GM12801 (cell line): ENCODE data around the gene PP2D1.

Experiments
- TF ChIP-seq, protein P1 (sequence below): IDR thresholded peaks from one replicate; pipeline ENCODE4 v1.5.1; 2011; ENCODE audit warnings: control low read depth; ENCODE audit not compliant: insufficient read length; ENCODE audit errors: extremely low read depth

PP2D1 gene

DNA sequence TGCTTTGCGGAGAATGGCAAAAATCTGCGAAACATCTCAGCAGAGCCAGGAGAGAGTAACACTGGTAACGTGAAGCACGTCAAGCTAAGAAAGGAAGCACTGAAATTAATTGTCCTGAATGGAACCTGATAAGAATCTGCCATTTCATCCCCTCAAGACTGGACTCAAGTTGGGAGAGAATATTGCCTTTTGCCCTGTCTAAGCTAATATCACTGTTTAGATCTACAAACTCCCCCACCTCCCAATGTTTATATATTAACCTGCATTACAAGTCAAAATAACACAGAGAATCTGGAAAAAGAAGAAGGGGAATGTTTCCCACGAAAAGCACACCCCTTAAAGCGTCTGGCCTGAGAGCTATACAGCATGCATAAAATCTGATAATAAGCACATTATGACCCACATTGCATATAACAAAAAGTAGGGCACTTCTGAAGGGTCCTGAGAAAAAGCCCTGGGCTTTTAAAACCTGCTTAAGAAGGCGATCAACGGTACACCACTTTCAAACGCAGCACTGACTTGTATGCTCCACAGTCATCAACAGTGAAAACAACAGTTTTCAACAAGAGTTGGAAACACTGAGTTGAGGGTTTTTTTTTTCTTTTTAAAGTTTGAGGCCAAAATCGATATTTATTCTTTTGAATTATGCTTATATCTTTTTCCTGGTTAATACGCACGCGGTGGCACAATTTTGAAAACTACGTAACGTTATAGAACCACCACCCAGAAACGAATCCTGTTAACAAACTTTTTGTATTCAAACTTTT, 26.8 kb upstream of the PP2D1 start:
- TF ChIP-seq, protein P1, sequence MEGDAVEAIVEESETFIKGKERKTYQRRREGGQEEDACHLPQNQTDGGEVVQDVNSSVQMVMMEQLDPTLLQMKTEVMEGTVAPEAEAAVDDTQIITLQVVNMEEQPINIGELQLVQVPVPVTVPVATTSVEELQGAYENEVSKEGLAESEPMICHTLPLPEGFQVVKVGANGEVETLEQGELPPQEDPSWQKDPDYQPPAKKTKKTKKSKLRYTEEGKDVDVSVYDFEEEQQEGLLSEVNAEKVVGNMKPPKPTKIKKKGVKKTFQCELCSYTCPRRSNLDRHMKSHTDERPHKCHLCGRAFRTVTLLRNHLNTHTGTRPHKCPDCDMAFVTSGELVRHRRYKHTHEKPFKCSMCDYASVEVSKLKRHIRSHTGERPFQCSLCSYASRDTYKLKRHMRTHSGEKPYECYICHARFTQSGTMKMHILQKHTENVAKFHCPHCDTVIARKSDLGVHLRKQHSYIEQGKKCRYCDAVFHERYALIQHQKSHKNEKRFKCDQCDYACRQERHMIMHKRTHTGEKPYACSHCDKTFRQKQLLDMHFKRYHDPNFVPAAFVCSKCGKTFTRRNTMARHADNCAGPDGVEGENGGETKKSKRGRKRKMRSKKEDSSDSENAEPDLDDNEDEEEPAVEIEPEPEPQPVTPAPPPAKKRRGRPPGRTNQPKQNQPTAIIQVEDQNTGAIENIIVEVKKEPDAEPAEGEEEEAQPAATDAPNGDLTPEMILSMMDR, result no peak

GRCh38 chr3:20037255-20037996, 25.4 kb upstream of the PP2D1 start:
- TF ChIP-seq, protein P1, result no peak

DNA sequence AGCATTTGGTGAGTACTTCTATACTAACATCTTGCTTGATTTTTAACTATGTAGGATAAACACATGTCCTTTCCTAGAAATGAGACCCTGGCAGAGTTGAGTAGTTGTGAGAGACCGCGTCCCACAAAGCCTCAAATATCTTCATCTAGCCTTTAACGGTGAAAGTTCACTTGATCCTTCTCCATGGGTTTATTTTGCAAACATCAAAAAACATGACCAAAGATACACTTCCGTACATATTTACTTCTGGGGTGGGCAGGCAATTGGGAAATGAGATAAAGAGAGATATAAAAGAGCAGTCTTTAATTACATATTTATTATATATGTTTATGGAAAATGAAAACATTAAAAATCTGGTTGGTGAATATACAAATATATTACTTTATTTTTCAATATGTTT, 23.0 kb upstream of the PP2D1 start:
- TF ChIP-seq, protein P1, result no peak

GRCh38 chr3:20028905-20029331, 16.9 kb upstream of the PP2D1 start:
- TF ChIP-seq, protein P1, result no peak

DNA sequence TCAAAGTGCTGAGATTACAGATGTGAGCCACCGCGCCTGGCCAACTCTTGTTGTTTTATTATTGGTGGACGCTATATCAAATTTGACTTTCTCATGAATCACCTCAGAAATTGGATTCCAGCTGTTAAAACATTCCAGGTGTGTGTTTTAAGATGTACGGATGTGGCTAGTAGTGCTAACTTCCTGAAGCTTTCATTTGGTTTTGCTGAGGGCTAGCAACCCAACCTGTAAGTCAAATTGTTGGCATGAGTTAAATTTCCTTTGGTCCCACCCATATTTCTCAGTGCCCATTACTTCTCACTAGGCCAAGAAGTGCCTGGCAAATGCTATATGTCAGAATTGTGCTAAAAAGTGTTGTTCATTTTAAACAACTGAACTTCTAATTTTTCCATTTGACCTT, 15.1 kb upstream of the PP2D1 start:
- TF ChIP-seq, protein P1, result no peak

DNA sequence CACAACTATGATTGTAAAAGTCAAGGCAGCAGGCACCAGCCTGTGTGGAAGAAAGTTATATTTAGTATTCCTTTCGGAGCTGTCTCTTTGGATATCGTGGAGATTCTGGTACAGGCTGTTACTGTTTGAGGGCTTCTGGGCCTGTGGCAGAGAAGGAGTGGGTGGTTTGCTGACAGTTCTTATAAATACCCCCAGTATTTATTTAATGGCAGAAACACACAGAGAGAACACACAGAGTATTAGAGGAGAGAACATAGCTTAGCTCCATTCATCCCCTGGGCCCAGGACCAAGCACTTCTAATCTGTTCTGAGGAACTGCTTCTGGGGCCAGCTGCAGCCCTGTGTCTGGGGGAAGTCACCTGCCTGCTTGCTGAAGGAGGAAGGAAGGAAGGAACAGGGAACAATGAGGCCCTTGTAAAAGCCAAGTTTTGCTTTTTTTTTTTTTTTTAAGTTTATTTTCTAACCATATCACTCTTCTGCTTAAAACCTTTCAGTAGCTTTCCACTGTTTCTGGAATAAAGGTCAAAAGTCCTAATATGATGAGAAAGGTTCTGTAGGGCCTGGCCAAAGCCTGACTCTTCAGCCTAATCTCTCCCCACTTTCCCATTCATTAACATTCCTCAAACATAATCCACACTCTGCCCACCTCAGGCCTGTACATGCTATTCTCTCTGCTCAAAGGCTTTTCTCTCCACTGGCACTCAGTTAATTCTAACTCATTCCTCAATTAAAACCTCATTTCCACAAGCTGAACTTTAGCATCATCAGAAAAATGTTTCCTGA, 11.8 kb upstream of the PP2D1 start:
- TF ChIP-seq, protein P1, result no peak
